ENCODE results near the gene DDX3X. TPM values are rescaled to one million over a fixed set of nuclear protein-coding genes. Genes with fewer than 3 reads are reported as not detected.
"Not testable (repeated sequence)": the region's sequence is repeated elsewhere in the genome, so short reads cannot be mapped to it uniquely, and the experiment has no call there.

The DDX3X gene
- total RNA-seq, 2 donors from 2014 or later, result 248 to 259 TPM

DNA sequence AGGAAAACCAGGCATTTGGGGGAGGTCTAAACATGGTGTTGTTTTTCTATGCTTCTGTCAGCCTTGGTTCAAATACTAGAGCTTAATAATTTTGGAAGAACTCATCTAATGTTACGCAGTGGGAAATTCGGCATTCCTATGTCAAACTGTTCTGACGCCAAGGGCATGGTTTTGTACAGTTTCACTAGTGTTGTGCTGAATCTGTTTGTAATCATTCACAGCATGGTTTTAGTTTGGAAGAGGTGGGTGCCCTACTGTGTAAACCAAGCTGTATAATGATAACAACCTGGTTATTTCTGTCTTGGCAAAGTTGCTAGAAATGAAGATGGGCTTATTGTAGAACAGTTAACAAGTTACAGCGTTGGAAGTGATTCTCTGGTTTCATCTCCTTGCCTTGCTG is 5.2 kb downstream of the DDX3X start:
- H3K9me3 Mint-ChIP-seq, result no peaks in the 10 kb centered on the region
- DNase-seq (ENCODE audit: low spot score in 2 of 2) (no peak), ATAC-seq (no peak)
- peaks cover 34 to 62% of the 10 kb centered on the region in 2 donors for H3K36me3 Mint-ChIP-seq
- peak overlapping the region; percentile 95 to 100 for H3K27ac Mint-ChIP-seq

- ATAC-seq, result no peak
- H3K36me3 Mint-ChIP-seq, result peaks cover 23 to 38% of the 10 kb centered on the region in 2 donors
These were observed 10.1 kb downstream of the DDX3X start for GRCh38 chrX:41344053-41344452.

DNA sequence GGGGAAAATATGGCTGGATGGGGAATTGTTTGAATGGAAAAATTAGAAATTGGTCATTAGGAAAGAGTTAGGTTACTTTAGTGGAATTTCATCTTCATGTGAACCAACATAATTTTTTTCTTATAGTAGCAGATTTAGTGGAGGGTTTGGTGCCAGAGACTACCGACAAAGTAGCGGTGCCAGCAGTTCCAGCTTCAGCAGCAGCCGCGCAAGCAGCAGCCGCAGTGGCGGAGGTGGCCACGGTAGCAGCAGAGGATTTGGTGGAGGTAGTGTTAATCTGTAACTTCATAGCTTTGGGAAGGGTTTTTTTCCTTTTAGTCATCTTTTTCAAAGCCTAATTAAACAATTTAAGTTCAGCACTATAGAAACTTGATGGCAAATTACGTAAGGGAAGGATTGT is 13.2 kb downstream of the DDX3X start:
- ATAC-seq, result no peak
- Mint-ChIP-seq H3K9me3 (no peaks in the 10 kb centered on the region), H3K27ac (peak overlapping the region in 1 of 2 donors; percentile 67), H3K36me3 (peaks cover 16 to 25% of the 10 kb centered on the region in 2 donors)
- DNase-seq (ENCODE audit: low spot score in 2 of 2), result no peak

More at GRCh38 chrX:41344053-41344452, 10.1 kb downstream of the DDX3X start:
- DNase-seq (ENCODE audit: low spot score in 2 of 2), result no peak
- Mint-ChIP-seq H3K9me3 (no peaks in the 10 kb centered on the region), H3K27ac (peak overlapping the region; percentile 27 to 77)

DNA sequence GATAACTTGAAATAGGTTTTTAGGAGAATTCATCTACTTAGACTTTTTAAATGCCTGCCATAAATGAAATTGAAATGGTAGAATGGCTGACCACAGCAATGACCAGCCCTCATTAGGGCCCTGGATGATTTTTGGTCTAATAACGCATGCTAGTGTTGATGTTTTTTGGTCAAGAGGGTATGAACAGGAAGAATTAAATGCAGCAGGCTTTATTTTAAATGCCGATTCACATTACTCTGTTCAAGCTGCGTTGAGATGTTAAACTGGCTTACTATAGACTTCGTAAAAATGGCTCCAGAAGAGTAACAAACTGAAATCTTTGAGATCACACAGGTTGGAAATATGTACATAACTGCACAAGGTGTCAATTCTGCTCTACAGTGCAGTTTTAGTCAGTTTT is 14.6 kb downstream of the DDX3X start:
- ATAC-seq, result no peak
- H3K36me3 Mint-ChIP-seq, result peaks cover 11 to 25% of the 10 kb centered on the region in 2 donors
- peak overlapping the region; percentile 35 to 55 for H3K27ac Mint-ChIP-seq

DNA sequence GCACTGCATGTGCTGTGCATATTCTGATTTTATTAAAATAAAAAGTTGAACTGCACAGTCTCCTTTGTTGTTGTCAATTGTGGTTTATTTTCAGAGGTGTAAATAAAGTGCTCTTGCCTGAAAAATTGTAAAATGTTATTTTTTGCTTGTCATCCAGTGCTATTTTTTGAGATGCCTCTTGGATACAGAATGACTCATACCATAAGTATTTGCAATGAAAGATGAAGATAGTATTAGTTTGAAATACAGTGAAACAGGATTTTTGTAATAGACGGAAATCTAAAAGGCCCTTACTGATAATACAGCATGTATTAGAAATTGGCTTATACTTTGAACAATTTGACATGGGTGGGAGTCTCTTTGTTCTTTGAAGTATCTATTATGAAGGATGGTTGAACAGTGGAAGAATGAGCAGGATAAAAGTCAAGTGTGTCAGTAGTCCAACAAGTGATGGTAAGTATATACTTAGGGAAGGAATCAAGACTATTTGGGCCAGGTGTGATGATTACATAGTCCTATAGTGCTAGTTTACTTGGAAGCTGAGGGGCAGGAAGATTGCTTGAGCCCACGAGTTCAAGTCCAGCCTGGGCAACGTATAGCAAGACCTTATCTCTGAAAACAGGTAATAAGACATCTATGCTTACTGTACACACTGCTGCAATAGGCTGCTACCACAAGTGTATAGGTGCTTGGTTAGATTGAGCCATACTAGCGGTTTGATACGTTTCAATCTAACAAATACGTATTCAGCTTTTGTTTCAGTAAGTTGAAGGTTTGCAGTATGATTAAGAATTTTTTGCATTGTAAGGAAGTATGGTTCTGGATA is 16.4 kb downstream of the DDX3X start:
- no peaks in the 10 kb centered on the region for H3K9me3 Mint-ChIP-seq
- DNase-seq (ENCODE audit: low spot score in 2 of 2) (no peak), ATAC-seq (peak; percentile 16 to 19)
- H3K27ac Mint-ChIP-seq, result peak overlapping the region; percentile 71 to 92
- H3K36me3 Mint-ChIP-seq, result peaks cover 7 to 20% of the 10 kb centered on the region in 2 donors

More for the DNA sequence above, 14.6 kb downstream of the DDX3X start:
- no peak for DNase-seq (ENCODE audit: low spot score in 2 of 2)
- H3K9me3 Mint-ChIP-seq, result no peaks in the 10 kb centered on the region

GRCh38 chrX:41350976-41351569 is 17.1 kb downstream of the DDX3X start:
- Mint-ChIP-seq H3K36me3 (peaks cover 7 to 18% of the 10 kb centered on the region in 2 donors), H3K9me3 (no peaks in the 10 kb centered on the region), H3K27ac (peak overlapping the region; percentile 71 to 92)
- ATAC-seq, result peak; percentile 12 to 56
- DNase-seq (ENCODE audit: low spot score in 2 of 2), result no peak

DNA sequence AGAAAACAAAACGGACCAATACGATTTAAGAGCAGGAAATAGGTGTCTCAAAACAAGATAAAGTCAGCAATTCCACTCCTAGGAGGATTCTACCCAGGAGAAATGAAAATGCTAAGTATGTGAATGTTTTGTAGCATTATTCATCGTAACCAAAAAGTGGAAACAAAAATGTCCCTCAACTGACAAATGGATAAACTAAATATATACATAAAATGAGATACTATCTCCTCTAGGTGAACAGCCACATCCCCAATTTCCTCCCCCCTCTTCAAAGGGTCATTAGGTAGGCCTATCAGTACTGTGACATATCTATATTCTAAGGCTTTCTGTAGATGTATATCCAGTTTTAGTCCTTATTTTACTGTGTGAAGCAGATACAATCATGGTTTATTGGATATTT is 18.0 kb downstream of the DDX3X start:
- ATAC-seq, result peak in 1 of 2 donors; percentile 12
- DNase-seq (ENCODE audit: low spot score in 2 of 2), result no peak
- Mint-ChIP-seq H3K9me3 (no peaks in the 10 kb centered on the region), H3K36me3 (peaks cover 4 to 10% of the 10 kb centered on the region in 2 donors), H3K27ac (peak overlapping the region in 1 of 2 donors; percentile 71)

- Mint-ChIP-seq H3K36me3 (peaks cover 0 to 6% of the 10 kb centered on the region in 2 donors), H3K27ac (peak overlapping the region; percentile 33 to 71), H3K9me3 (no peaks in the 10 kb centered on the region)
- DNase-seq (ENCODE audit: low spot score in 2 of 2), result no peak
- ATAC-seq, result peak in 1 of 2 donors; percentile 20
These were observed 18.4 kb downstream of the DDX3X start for GRCh38 chrX:41352329-41352838.

DNA sequence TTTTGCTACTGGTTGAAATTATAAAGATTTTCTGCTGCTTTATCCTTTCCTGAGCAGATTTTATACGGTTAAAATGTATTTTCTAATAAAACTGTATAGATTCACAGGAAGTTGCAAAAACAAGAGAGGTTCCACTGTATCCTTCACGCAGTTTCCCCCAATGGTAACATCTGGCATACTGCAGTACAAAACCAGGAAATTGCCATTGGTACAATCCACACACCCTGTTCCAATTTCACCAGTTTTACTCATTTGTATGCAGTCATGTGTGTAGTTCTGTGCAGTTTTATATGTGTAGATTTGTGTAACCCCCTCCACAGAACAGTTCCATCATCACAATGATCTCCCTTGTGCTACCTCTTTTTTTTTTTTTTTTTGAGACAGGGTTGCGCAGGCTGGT is 20.0 kb downstream of the DDX3X start:
- H3K36me3 Mint-ChIP-seq, result no peaks in the 10 kb centered on the region
- no peaks in the 10 kb centered on the region for H3K9me3 Mint-ChIP-seq
- no peak for DNase-seq (ENCODE audit: low spot score in 2 of 2)
- ATAC-seq, result peak in 1 of 2 donors; percentile 26
- H3K27ac Mint-ChIP-seq, result no peak overlapping the region

DNA sequence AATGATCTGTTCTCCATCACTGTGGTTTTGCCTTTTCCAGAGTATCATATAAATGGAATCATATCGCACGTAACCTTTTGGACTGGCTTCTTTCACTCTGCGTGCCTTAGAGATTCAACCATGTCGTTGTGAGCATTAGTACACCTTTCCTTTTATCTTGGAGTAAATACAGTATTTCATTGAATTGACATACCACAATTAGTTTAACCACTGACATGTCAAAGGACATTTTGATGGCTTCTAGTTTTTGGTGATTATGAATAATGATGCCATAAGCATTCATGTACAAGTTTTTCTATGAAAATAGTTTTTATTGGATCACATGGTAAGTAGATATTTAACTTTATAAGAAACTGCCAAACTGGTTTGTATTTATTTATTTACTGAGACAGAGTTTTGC is 35.2 kb downstream of the DDX3X start:
- H3K36me3 Mint-ChIP-seq, result no peaks in the 10 kb centered on the region
- H3K27ac Mint-ChIP-seq, result no peak overlapping the region
- DNase-seq (ENCODE audit: low spot score in 2 of 2), result no peak
- ATAC-seq, result no peak
- H3K9me3 Mint-ChIP-seq, result no peaks in the 10 kb centered on the region

- H3K36me3 Mint-ChIP-seq, H3K9me3 Mint-ChIP-seq, H3K27ac Mint-ChIP-seq: not testable (repeated sequence)
These were observed 37.6 kb downstream of the DDX3X start for GRCh38 chrX:41371575-41371974.

DNA sequence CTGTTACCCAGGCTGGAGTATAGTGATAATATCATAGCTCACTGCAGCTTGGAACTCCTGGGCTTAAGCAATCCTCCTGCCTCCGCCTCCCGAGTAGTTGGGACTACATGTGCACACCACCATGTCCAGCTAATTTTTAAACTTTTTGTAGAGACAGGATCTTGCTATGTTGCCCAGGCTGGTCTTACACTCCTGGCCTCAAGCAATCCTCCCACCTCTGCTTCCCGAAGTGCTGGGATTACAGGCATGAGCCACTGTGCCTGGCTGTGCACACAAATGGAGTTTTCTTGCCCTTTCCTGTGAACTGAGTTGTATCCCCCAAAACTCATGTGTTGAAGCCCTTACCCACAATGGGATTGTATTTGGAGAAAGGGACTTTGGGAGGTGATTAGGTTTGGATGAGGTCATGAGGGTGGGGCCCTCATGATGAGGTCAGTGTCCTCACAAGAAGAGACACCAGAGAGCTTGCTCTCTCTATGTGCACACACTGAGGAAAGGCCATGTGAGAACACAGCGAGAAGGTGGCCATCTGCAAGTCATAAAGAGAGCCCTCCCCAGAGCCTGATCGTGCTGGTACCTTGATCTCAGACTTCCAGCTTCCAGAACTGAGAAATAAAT is 40.1 kb downstream of the DDX3X start:
- Mint-ChIP-seq H3K9me3 (no peaks in the 10 kb centered on the region), H3K27ac (no peak overlapping the region), H3K36me3 (no peaks in the 10 kb centered on the region)
- ATAC-seq (peak in 1 of 2 donors; percentile 42), DNase-seq (ENCODE audit: low spot score in 2 of 2) (no peak)

More at GRCh38 chrX:41371575-41371974, 37.6 kb downstream of the DDX3X start:
- DNase-seq (ENCODE audit: low spot score in 2 of 2); ATAC-seq: not testable (repeated sequence)

- peak; percentile 96 to 99 for ATAC-seq
- DNase-seq (ENCODE audit: low spot score in 2 of 2), result peak in 1 of 2 donors; percentile 7
- Mint-ChIP-seq H3K36me3 (no peaks in the 10 kb centered on the region), H3K27ac (no peak overlapping the region), H3K9me3 (no peaks in the 10 kb centered on the region)
These were observed 43.7 kb downstream of the DDX3X start for GRCh38 chrX:41377624-41378023.

DNA sequence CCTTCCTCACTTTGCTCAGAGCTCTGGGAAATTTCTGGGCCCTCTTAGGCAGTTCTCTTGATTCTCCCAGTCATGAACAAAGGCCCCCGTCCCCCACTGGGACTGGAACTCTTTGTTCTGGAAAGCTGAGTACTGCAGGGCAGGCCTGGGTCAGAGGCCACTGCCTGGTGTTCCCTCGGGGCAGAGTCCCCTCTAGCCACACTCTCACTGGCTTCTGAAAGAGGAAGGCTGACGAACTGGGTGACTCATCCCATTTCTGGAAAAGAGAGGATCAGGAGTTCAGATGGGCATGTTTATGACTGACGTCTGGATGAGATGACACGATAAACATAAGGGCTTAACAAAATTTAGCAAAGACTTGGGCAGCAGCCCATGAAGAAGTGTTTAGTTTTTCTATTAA is 47.7 kb downstream of the DDX3X start:
- DNase-seq (ENCODE audit: low spot score in 2 of 2), result no peak
- no peaks in the 10 kb centered on the region for H3K9me3 Mint-ChIP-seq
- H3K36me3 Mint-ChIP-seq, result no peaks in the 10 kb centered on the region
- ATAC-seq, result no peak
- H3K27ac Mint-ChIP-seq, result no peak overlapping the region

- peak in 1 of 2 donors; percentile 8 for DNase-seq (ENCODE audit: low spot score in 2 of 2)
- Mint-ChIP-seq H3K36me3 (no peaks in the 10 kb centered on the region), H3K27ac (peak overlapping the region; percentile 81 to 82), H3K9me3 (no peaks in the 10 kb centered on the region)
- peak; percentile 60 to 75 for ATAC-seq
These were observed 49.0 kb downstream of the DDX3X start for GRCh38 chrX:41382714-41383645.

Measured in activated naive CD4-positive, alpha-beta T cell treated with anti-CD3 and anti-CD28 coated beads, Interleukin-2, amount 50 U/mL, for 72 hours (primary cell).